A549 (cell line): ENCODE results near the gene TSPAN33. TPM values are rescaled to one million over a fixed set of nuclear protein-coding genes. Genes with fewer than 3 reads are reported as not detected.
A peak's percentile ranks its signal among the peaks of the same experiment; 100 is the strongest.
"Not testable (repeated sequence)": the region's sequence is repeated elsewhere in the genome, so short reads cannot be mapped to it uniquely, and the experiment has no call there.

Experiments
- ATAC-seq, 2 experiments: fragments of 200-7000 bp in 1 of 2; fragments of >200 bp in 1 of 2; cut with Nextera tagmentation in 1 of 2; cut with Tn5 transposase in 1 of 2; 3 replicates each; pipeline versions ENCODE4 v1.8.0 to v1.9.1; 2018 to 2020; ENCODE audit warnings: mild to moderate bottlenecking in 1 of 2, moderate library complexity in 1 of 2
- CTCF ChIA-PET: fragments of 300-600 bp; sonication (Branson Sonifier 250); formaldehyde crosslinking; extraction: SDS; loops from one replicate; lab custom pipeline; 2021; ENCODE audit warnings: antibody characterized with exemption, inconsistent platforms; lab: Yijun Ruan, JAX
- POLR2A ChIA-PET: fragments of 350-600 bp; formaldehyde crosslinking; extraction: SDS; loops from one replicate; lab custom pipeline; 2021; ENCODE audit warnings: antibody characterized with exemption, inconsistent platforms; lab: Yijun Ruan, JAX
- DNase-seq, 2 experiments: peaks; one replicate each; pipeline versions ENCODE4 v3.0.0 to v3.0.0-alpha.2; 2011 to 2016; ENCODE audit warnings: low read depth in 1 of 2, low spot score in 1 of 2
- FAIRE-seq: peaks from 2 replicates; lab custom pipeline; 2011; peaks lifted over from hg19 to GRCh38; lab: Jason Lieb, UNC
- H3K27ac ChIP-seq, 2 experiments: fragments of >200 bp; sonication (Bioruptor Twin); formaldehyde crosslinking; 3 replicates each; pipeline ENCODE4 v1.5.1; 2016 to 2017
- H3K4me1 ChIP-seq: fragments of >200 bp; sonication (Bioruptor Twin); formaldehyde crosslinking; 3 replicates; pipeline ENCODE4 v1.6.1; 2016
- H3K4me2 ChIP-seq: fragments of >200 bp; sonication (Bioruptor Twin); formaldehyde crosslinking; 3 replicates; pipeline ENCODE4 v1.6.1; 2016
- H3K4me3 ChIP-seq: fragments of >200 bp; sonication (Bioruptor Twin); formaldehyde crosslinking; 3 replicates; pipeline ENCODE4 v1.5.1; 2016
- H3K9me3 ChIP-seq: fragments of >200 bp; sonication (Bioruptor Twin); formaldehyde crosslinking; 3 replicates; pipeline ENCODE4 v1.6.1; 2016
- CTCF ChIP-seq: fragments of >200 bp; sonication (Bioruptor Twin); formaldehyde crosslinking; IDR thresholded peaks from 3 replicates; pipeline ENCODE4 v1.5.1; 2016
- HDAC2 ChIP-seq: fragments of 200-600 bp; sonication (generic); IDR thresholded peaks from 2 replicates; pipeline ENCODE4 v1.6.1; 2016
- NFE2L2 ChIP-seq: fragments of 150-350 bp; conservative IDR thresholded peaks from 2 replicates; pipeline ENCODE4 v1.6.1; 2014; ENCODE audit warnings: low read length
- RAD21 ChIP-seq, 2 experiments: fragments of >200 bp in 1 of 2; sonication (Bioruptor Twin) in 1 of 2; formaldehyde crosslinking in 1 of 2; IDR thresholded peaks in 1 of 2; conservative IDR thresholded peaks in 1 of 2; 2 replicates in 1 of 2; 3 replicates in 1 of 2; pipeline ENCODE4 v1.6.1; 2012 to 2018; ENCODE audit warnings: inconsistent platforms in 1 of 2
- REST ChIP-seq: fragments of 200-600 bp; sonication (generic); IDR thresholded peaks from 2 replicates; pipeline ENCODE4 v1.6.1; 2016; ENCODE audit warnings: antibody characterized with exemption, mild to moderate bottlenecking, moderate library complexity
- RNF2 ChIP-seq: fragments of 200-600 bp; sonication (generic); IDR thresholded peaks from 2 replicates; pipeline ENCODE4 v1.6.1; 2016; ENCODE audit warnings: low read depth, mild to moderate bottlenecking, antibody characterized with exemption, moderate library complexity, borderline replicate concordance
- SMC3 ChIP-seq: fragments of >200 bp; sonication (Bioruptor Twin); formaldehyde crosslinking; IDR thresholded peaks from 3 replicates; pipeline ENCODE4 v1.6.1; 2018; ENCODE audit warnings: inconsistent platforms
- ZNF302 ChIP-seq: fragments of 250-450 bp; sonication (Bioruptor Pico); IDR thresholded peaks from 2 replicates; pipeline ENCODE4 v1.9.0; 2021; ENCODE audit warnings: inconsistent platforms, mild to moderate bottlenecking, moderate library complexity
- WGBS: methylation state at CpG from one replicate; pipeline ENCODE4 v1.1.6; 2017; ENCODE audit errors: missing lambda C conversion rate; 5-methylcytosine and 5-hydroxymethylcytosine counted together
- polyA plus RNA-seq, 4 experiments: library from polyadenylated mRNA; depleted of rRNA in 3 of 4; stranded (reverse); fragments of >200 nt; fragmentation: RNase III in 1 of 4; extraction: RNeasy Plus Mini Kit Qiagen cat#74134 plus additional on column Dnase treatment in 1 of 4; gene quantifications; 2 replicates in 3 of 4; 3 replicates in 1 of 4; pipeline ENCODE4 v1.2.3, GENCODE V29; 2011 to 2017
- small RNA-seq, 6 experiments: library from RNA; depleted of rRNA; stranded (forward); fragments of <200 nt; gene quantifications; one replicate each; pipeline ENCODE3, GENCODE V24; 2012
- TF ChIP-seq, protein P1 (sequence below): fragments of 150-350 bp; IDR thresholded peaks from 2 replicates; pipeline ENCODE4 v1.6.1; 2014; ENCODE audit warnings: low read depth, mild to moderate bottlenecking, low read length

TSPAN33 gene
- polyA plus RNA-seq, 2 of the 4 experiments (the other 2 are of a cell fraction): 5.0 to 9.1 TPM

DNA sequence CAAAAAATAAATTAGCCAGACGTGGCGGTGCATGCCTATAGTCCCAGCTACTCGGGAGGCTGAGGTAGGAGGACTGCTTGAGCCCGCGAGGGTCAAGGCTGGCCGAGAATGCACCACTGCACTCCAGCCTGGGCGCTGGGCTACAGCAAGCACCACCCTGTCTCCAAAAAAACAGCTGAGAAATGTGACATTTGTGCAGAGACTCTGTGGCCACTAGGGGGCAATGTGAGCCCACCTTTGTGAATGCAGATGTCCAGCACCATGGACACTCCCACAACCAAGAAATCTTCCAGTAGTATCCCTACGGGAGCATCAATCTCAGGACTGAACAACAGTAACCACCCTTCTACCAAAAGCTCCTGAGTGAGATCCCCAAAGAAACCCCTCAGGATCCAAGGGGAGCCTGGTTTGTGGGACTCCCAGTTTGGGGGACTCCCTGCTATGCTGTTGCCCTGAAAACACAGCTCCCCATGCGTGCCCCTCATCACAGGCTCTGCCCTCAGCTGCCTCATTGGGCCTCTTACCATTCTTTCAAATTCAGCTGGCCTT is 74.1 kb downstream of the TSPAN33 start:
- 10% methylated on average over 9 of the region's 9 CpGs for WGBS
- peak; percentile 95 to 96 for ATAC-seq
- Histone ChIP-seq H3K9me3 (no peaks in the 10 kb centered on the region), H3K4me3 (no peak overlapping the region), H3K27ac (no peak overlapping the region), H3K4me2 (peak overlapping the region; percentile 50), H3K4me1 (0 out of 3 replicates have a peak, but pooled peaks cover 3% of the 10 kb centered on the region)
- CTCF ChIA-PET: interaction anchor here (0.5 to 7.4 kb wide), 108 partner anchors 10 to 793 kb away, joined by 3 to 203 read pairs (median 5); partner anchors contain the start of genes SMO and STRIP2
- peak; percentile 18 for FAIRE-seq
- TF ChIP-seq REST (peak; percentile 67; the same call in 1 of the 2 replicates), RAD21 (conservative IDR thresholded peaks at IDR 0.05 in 1 of 2, IDR thresholded peaks at IDR 0.05 in 1 of 2) (peak; percentile 96 to 98), SMC3 (peak; percentile 90), ZNF302 (CRISPR knock-in tag) (no peak), HDAC2 (no peak), CTCF (peak; percentile 94), NFE2L2 (no peak), RNF2 (no peak)
- TF ChIP-seq, protein P1, sequence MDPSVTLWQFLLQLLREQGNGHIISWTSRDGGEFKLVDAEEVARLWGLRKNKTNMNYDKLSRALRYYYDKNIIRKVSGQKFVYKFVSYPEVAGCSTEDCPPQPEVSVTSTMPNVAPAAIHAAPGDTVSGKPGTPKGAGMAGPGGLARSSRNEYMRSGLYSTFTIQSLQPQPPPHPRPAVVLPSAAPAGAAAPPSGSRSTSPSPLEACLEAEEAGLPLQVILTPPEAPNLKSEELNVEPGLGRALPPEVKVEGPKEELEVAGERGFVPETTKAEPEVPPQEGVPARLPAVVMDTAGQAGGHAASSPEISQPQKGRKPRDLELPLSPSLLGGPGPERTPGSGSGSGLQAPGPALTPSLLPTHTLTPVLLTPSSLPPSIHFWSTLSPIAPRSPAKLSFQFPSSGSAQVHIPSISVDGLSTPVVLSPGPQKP: no peak
- POLR2A ChIA-PET: interaction anchor here (0.8 kb wide), 1 partner anchor 253 kb away, joined by 3 read pairs; no protein-coding TSS in a partner anchor
- DNase-seq: peak; percentile 81 to 93

- H3K9me3 ChIP-seq, ATAC-seq, FAIRE-seq, H3K27ac ChIP-seq, H3K4me3 ChIP-seq, H3K4me1 ChIP-seq, DNase-seq, H3K4me2 ChIP-seq: not testable (repeated sequence)
- 47% methylated on average over 4 of the region's 4 CpGs for WGBS
- ChIA-PET POLR2A (interaction anchor here (0.8 kb wide), 1 partner anchor 253 kb away, joined by 3 read pairs; no protein-coding TSS in a partner anchor), CTCF (interaction anchor here (0.6 to 7.4 kb wide), 92 partner anchors 11 to 919 kb away, joined by 3 to 203 read pairs (median 6); partner anchors contain the start of gene SMO)
Measured at GRCh38 chr7:129219166-129219565, 74.7 kb downstream of the TSPAN33 start.

Small RNAs within 50 kb of the gene (small RNA-seq; reads per million reads assigned to genes)
- 0 to 9.9 (median 0.19) reads per million in 6 experiments for gene RNY1P11

Other genes starting within 250 kb of the TSPAN33 start
- 0.05 TPM in 1 of 2 replicates, not detected in the other for gene KCP, start 234.0 kb upstream of the TSPAN33 start, polyA plus RNA-seq (2011; rRNA removed)
- gene KCP, start 234.0 kb upstream of the TSPAN33 start, polyA plus RNA-seq (2017; fragmentation: RNase III; extraction: RNeasy Plus Mini Kit Qiagen cat#74134 plus additional on column Dnase treatment): 0.07 to 0.18 TPM (median 0.14 TPM) in 3 replicates
- gene IRF5, start 206.8 kb upstream of the TSPAN33 start, polyA plus RNA-seq (2011; rRNA removed): 5.5 and 6.5 TPM in 2 replicates
- gene IRF5, start 206.8 kb upstream of the TSPAN33 start, polyA plus RNA-seq (2017; fragmentation: RNase III; extraction: RNeasy Plus Mini Kit Qiagen cat#74134 plus additional on column Dnase treatment): 6.1 to 9.7 TPM (median 8.7 TPM) in 3 replicates
- 66.9 and 72.9 TPM in 2 replicates for gene TNPO3, start 89.6 kb upstream of the TSPAN33 start, polyA plus RNA-seq (2011; rRNA removed)
- 43.2 to 44.4 TPM (median 43.2 TPM) in 3 replicates for gene TNPO3, start 89.6 kb upstream of the TSPAN33 start, polyA plus RNA-seq (2017; fragmentation: RNase III; extraction: RNeasy Plus Mini Kit Qiagen cat#74134 plus additional on column Dnase treatment)
- gene SMO, start 43.9 kb downstream of the TSPAN33 start, polyA plus RNA-seq (2011; rRNA removed): 11.8 and 16.2 TPM in 2 replicates
- 14.2 to 18.3 TPM (median 15.7 TPM) in 3 replicates for gene SMO, start 43.9 kb downstream of the TSPAN33 start, polyA plus RNA-seq (2017; fragmentation: RNase III; extraction: RNeasy Plus Mini Kit Qiagen cat#74134 plus additional on column Dnase treatment)
- 25.7 and 25.9 TPM in 2 replicates for gene AHCYL2, start 80.3 kb downstream of the TSPAN33 start, polyA plus RNA-seq (2011; rRNA removed)
- 9.1 to 10.8 TPM (median 9.9 TPM) in 3 replicates for gene AHCYL2, start 80.3 kb downstream of the TSPAN33 start, polyA plus RNA-seq (2017; fragmentation: RNase III; extraction: RNeasy Plus Mini Kit Qiagen cat#74134 plus additional on column Dnase treatment)